Glomerular visceral epithelial cell (primary cell): ENCODE results near the gene WASHC3.

Experiments
- DNase-seq: peaks from one replicate; pipeline ENCODE4 v3.0.0-alpha.2; 2016; ENCODE audit errors: extremely low spot score

The WASHC3 gene

GRCh38 chr12:101968770-101969169 is 93.0 kb downstream of the WASHC3 start:
- DNase-seq: peak; percentile 2

DNA sequence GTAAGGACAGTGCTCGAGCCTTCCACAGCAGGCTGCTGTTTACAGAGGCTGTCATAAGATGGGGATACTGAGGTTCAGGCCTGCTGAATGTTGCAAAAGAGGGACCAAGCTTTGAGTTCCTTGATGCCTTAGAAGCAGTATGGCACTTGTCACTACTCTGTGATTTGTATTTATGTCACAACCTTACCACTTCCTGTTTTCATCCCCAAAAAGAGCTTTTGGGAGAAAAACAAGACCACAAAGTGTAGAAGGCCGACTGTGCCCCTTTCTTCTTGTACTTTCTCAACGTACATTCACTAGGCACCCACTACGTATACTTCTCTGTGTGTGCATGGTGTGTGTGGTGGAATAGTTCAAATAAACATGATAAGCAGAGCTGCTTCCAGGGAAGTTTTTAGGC is 94.3 kb downstream of the WASHC3 start:
- no peak for DNase-seq

- DNase-seq: no peak
Observed at GRCh38 chr12:101966496-101966895, 95.3 kb downstream of the WASHC3 start.

- DNase-seq: no peak
Observed at GRCh38 chr12:101963697-101964096, 98.1 kb downstream of the WASHC3 start.
